Tibial nerve (tissue), 4 donors: Measurements from ENCODE around the gene PEX14.

Source experiments
- CTCF ChIP-seq, 5 experiments: fragments of 200-600 bp in 3 of 5; fragments of 450-650 bp in 2 of 5; sonication (generic) in 3 of 5; IDR thresholded peaks; one replicate each; pipeline ENCODE4 v1.5.1; 2016 to 2019; ENCODE audit warnings: antibody characterized with exemption in 5 of 5, mild to moderate bottlenecking in 3 of 5, moderate library complexity in 2 of 5
- EP300 ChIP-seq, 2 donors: sonication (generic); formaldehyde crosslinking; IDR thresholded peaks; one replicate each; pipeline ENCODE4 v1.6.1; 2017; ENCODE audit warnings: antibody characterized with exemption in 2 of 2, mild to moderate bottlenecking in 1 of 2

GRCh38 chr1:10617931-10618885, 143.5 kb downstream of the PEX14 start:
- no peak for TF ChIP-seq CTCF (IDR thresholded peaks at IDR 0.05)
- no peak for TF ChIP-seq EP300 (IDR thresholded peaks at IDR 0.05)
